Subcutaneous adipose tissue (tissue), 4 donors: Measurements from ENCODE around the gene SLC6A6. TPM values are rescaled to one million over a fixed set of nuclear protein-coding genes. Genes with fewer than 3 reads are reported as not detected.

Source experiments
- total RNA-seq, 4 donors: library from RNA; depleted of rRNA; stranded (reverse); fragments of >200 nt; gene quantifications; one replicate each; pipeline ENCODE4 v1.1.0, GENCODE V29; 2016
- TF ChIP-seq, protein P1 (sequence below): fragments of 450-650 bp; IDR thresholded peaks from one replicate; pipeline ENCODE4 v1.5.1; 2016; ENCODE audit warnings: low read depth, mild to moderate bottlenecking, control low read depth, antibody characterized with exemption, moderate library complexity

The SLC6A6 gene
- total RNA-seq, 4 donors from 2014 or later = 20.5 to 64.8 (median 30.7) TPM

DNA sequence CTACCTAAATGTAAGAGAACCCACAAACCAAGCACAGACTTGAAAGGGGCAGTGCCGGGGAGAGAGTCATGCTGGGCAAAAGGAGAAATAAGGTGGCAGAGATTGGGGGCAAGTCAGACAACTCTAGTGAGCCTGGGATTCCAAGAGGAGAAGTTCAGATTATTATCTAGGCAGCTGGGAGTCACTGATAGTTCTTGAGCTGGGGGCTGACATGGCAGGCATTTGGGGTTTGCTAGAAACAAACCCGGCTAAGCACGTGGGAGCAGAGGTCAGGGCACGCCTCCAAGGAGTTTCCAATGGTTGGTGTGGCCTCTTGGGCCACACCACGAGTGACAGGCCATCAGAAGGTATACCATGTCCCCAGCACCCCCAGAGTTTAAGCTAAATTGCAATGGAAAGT is 27.6 kb downstream of the SLC6A6 start:
- TF ChIP-seq, protein P1, sequence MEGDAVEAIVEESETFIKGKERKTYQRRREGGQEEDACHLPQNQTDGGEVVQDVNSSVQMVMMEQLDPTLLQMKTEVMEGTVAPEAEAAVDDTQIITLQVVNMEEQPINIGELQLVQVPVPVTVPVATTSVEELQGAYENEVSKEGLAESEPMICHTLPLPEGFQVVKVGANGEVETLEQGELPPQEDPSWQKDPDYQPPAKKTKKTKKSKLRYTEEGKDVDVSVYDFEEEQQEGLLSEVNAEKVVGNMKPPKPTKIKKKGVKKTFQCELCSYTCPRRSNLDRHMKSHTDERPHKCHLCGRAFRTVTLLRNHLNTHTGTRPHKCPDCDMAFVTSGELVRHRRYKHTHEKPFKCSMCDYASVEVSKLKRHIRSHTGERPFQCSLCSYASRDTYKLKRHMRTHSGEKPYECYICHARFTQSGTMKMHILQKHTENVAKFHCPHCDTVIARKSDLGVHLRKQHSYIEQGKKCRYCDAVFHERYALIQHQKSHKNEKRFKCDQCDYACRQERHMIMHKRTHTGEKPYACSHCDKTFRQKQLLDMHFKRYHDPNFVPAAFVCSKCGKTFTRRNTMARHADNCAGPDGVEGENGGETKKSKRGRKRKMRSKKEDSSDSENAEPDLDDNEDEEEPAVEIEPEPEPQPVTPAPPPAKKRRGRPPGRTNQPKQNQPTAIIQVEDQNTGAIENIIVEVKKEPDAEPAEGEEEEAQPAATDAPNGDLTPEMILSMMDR = no peak

DNA sequence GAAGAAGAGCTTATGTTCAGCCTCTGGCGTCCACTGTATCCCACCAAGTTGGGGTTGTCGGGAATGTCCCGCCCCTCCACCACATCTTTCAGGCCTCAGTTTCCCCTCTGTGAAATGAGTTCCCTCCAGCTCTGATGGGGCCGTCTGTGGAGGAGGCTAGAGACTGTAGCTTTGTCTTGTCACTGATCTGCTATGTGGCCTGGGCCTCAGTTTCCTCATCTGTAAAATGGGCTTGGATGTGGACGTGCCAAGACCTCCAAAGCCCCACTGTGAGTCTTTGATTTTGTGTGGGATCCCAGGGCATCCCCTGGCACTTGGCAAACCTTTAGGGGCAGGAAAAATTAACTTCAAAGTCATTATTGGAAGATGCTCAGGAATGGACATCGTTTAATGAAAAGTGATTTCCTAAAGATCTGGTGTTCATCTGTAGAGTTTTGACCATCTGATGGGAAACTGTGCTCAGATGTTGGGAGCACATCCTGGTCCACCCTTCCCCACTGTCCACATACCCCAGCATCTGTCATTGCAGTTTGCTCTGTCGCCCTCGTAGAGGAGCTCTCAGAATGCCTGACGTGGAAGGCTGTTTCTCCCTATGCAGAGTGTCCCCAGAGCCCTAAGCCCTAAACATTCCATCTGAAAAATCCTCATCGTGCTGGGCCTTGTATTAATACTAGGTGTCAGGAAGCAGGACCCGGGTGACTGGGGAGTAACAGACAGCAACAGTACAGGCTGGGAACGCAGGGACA is 28.5 kb downstream of the SLC6A6 start:
- TF ChIP-seq, protein P1 = no peak

DNA sequence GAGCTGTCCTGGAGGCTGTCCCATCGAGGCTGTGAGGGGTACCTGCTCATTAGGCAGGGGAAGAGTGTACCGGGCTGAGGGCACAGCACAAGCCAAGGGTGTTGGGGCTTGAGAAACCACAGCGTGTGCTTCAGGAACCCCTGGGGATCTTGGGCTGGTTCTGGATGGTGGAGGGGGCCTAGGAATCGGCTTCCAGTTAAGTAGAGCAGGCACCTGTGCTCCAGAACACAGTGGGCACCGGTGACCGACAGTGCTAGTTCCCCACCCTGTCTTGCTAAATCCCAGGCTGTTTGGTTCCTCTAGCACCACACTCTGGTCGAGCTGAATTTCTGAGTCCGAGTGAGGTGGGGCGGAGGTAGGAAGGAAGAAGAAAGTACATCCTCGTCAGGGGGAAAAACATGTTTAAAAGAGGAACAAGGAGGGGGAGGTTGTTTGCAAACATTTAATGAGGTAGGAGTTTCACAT is 29.1 kb downstream of the SLC6A6 start:
- TF ChIP-seq, protein P1 = no peak

DNA sequence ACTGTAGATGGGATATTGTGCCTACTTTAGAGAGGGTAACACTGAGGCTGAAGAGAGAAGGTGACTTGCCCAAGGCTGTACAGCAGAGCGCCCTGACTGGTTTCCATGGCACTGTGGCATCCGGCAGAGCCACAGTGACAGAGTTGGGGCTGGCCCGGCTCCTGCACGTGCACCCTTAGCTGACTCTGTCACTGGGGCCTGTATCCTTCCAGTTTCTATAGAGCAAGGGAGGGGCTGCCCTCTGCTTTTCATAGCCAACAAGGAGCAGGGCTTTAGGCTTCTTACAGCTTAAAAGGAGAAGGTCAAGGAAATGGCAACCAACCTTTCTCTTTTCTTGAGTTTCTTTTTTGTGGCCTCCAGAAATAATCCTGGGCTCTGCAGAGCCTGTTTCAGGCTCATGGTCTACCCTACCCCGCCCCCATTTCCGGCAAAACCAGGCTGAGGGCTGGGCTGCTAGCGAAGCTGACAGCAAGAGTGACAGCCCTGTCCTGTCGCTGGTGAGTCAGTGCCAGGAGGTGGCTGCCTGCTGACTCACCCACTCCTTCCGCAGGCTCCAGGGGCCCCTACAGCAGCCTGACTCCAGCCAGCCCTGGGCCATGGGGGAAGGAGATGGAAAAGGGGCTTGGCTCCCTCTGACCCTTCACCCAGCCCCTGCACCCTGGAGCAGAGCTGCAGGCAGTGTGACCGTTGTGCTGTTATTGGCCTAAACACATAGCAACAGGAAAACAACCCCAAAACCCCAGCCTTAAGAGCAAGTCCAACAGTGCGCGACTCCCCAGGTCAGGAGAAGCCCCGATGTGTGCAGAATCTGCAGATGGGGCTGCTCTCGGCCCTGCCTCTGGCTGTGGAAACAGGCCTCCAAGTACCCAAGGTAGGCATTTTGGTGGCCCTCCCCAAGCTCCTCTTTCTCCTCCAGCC is 29.8 kb downstream of the SLC6A6 start:
- TF ChIP-seq, protein P1 = no peak

DNA sequence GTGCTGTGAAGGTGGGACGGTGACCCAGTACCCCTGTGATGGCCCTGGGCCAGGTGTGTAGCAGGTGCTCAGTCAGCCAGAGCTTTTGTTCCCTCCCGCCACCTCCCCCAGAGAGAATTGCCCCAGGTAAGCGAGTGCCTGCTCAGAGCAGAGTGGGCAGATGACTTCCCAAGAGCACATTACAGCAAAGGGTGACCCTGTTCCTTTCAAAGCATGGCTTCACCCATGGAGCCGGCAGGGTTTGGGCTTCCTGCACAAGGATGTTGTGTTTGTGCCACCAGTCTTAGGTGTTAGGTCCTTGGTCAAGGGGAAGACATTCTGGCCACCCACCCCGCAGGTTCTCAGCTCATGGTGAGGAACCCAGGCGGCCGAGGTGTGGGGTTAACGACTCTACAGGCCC is 30.7 kb downstream of the SLC6A6 start:
- TF ChIP-seq, protein P1 = no peak

DNA sequence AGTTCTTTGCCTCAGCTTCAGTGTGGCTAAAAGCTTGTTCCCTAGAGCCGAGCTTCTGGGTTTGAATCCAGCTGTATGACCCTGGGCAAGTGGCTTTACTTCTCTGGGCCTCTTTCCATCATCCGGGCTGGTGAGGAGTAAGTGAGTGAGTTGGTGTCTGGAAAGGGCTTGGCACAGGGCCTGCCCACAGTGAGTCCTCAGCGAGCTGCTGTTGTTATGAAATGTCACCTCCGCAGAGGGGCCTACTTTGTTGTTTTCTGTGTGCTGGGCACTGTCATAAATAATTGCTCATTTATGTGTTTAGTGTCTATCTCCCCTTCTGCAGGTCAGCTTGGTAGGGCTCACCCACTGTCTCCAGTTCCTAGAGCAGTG is 31.7 kb downstream of the SLC6A6 start:
- TF ChIP-seq, protein P1 = no peak
